Activated CD8-positive, alpha-beta T cell treated with anti-CD3 and anti-CD28 coated beads, Interleukin-2, amount 10 ng/mL, durations not matched to agents 7 days and 5 days (primary cell): Measurements from ENCODE around the gene SLC2A4. TPM values are rescaled to one million over a fixed set of nuclear protein-coding genes. Genes with fewer than 3 reads are reported as not detected.
A peak's percentile ranks its signal among the peaks of the same experiment; 100 is the strongest.

Experiments
- ATAC-seq: fragments of 150-1000 bp; cut with Tn5 transposase; one replicate; pipeline ENCODE4 v1.10.0; 2021; ENCODE audit warnings: moderate library complexity
- CTCF ChIA-PET: fragments of 350-600 bp; sonication (Branson Sonifier 250); formaldehyde crosslinking; loops from one replicate; lab custom pipeline; 2021; ENCODE audit warnings: antibody characterized with exemption; lab: Charles Lee
- POLR2A ChIA-PET: fragments of 350-600 bp; sonication (Branson Sonifier 250); formaldehyde crosslinking; loops from one replicate; lab custom pipeline; 2021; ENCODE audit warnings: antibody characterized with exemption; lab: Charles Lee
- DNase-seq: peaks from one replicate; pipeline ENCODE4 v3.0.0-alpha.2; 2020
- H3K27ac Mint-ChIP-seq: one replicate; pipeline ENCODE4 v1.8.0; 2021; ENCODE audit warnings: mild to moderate bottlenecking, mixed read lengths
- H3K27me3 Mint-ChIP-seq: one replicate; pipeline ENCODE4 v1.8.0; 2021; ENCODE audit warnings: low read depth, mixed read lengths
- H3K36me3 Mint-ChIP-seq: one replicate; pipeline ENCODE4 v1.8.0; 2021; ENCODE audit warnings: low read depth, mixed read lengths
- H3K4me1 Mint-ChIP-seq: one replicate; pipeline ENCODE4 v1.8.0; 2021; ENCODE audit warnings: low read depth, mixed read lengths
- H3K4me3 Mint-ChIP-seq: one replicate; pipeline ENCODE4 v1.8.0; 2021; ENCODE audit warnings: mild to moderate bottlenecking, mixed read lengths
- H3K9me3 Mint-ChIP-seq: one replicate; pipeline ENCODE4 v1.8.0; 2022; ENCODE audit warnings: mixed read lengths; ENCODE audit not compliant: insufficient read depth
- total RNA-seq, 2 experiments: library from RNA; stranded (reverse); gene quantifications; one replicate each; pipeline ENCODE4 v1.2.3, GENCODE V29; 2021

The SLC2A4 gene
- total RNA-seq, 2 experiments from 2014 or later = not detected

DNA sequence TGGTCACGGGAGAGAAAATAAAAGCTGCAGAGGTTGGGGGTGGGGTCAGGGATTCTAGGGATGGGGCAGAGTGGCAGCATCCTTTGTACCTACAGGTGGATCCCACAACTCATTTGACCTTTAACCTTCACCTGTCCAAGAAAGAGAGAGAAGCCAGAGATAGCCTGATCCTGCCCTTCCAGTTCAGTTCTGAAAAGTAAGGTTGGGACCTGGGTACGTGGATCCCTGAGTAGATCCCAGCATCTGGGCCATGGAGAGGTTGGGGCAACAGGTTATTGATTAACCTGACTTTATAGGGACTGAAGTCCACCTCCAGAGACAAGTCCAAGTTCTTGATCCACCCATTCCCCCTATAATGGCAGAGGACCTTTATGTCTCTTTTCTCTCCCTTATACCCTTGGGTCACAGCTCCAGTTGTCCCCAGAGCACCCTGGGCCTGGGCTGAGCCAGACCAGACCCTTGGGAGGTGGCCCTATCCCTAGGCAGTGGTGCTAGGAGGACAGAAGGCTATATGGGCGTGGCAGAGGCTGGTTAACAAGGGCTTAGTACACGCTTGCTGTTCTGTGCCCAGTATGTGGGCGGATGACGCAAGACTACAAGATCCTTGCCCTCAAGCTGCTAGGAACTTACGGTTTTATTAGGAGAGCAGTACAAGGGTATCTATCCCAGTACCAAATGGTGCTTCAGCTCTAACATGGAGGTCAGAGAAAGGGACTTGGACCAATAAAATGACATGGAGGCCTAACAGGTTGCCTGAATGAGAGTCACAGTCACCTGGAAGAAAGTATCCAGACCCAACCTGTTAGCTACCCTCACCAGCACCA, 22.6 kb upstream of the SLC2A4 start:
- DNase-seq (no peak), ATAC-seq (no peak)
- ChIA-PET POLR2A (no interaction called here), CTCF (interaction anchor here (0.7 to 1.3 kb wide), 2 partner anchors 38 to 330 kb away, joined by 3 to 4 read pairs; no protein-coding TSS in a partner anchor)
- Mint-ChIP-seq H3K9me3 (no peaks in the 10 kb centered on the region), H3K27ac (no peak overlapping the region), H3K36me3 (peaks cover 30% of the 10 kb centered on the region), H3K27me3 (peaks cover 20% of the 10 kb centered on the region), H3K4me3 (no peak overlapping the region), H3K4me1 (peaks cover 41% of the 10 kb centered on the region)

DNA sequence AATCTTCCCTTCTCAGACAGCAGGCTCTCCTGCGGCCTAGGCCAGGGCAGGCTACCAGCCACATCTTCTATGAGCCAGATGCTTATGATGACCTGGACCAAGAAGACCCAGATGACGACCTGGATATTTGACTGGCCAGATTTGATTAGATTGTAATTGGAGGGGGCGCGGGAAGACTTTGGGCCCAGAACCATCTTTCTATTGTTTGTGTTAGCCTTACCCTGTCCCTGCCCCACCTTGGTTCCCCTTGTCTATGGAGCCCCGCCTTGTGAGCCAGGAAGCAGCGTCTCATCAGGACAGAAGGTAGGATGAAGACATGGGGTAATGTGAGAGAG, 22.0 kb upstream of the SLC2A4 start:
- ChIA-PET CTCF (interaction anchor here (1.3 kb wide), 1 partner anchor 37 kb away, joined by 4 read pairs; no protein-coding TSS in a partner anchor), POLR2A (no interaction called here)
- Mint-ChIP-seq H3K9me3 (no peaks in the 10 kb centered on the region), H3K4me1 (peaks cover 37% of the 10 kb centered on the region), H3K27ac (no peak overlapping the region), H3K4me3 (no peak overlapping the region), H3K27me3 (peaks cover 23% of the 10 kb centered on the region), H3K36me3 (peaks cover 25% of the 10 kb centered on the region)
- DNase-seq (no peak), ATAC-seq (no peak)

DNA sequence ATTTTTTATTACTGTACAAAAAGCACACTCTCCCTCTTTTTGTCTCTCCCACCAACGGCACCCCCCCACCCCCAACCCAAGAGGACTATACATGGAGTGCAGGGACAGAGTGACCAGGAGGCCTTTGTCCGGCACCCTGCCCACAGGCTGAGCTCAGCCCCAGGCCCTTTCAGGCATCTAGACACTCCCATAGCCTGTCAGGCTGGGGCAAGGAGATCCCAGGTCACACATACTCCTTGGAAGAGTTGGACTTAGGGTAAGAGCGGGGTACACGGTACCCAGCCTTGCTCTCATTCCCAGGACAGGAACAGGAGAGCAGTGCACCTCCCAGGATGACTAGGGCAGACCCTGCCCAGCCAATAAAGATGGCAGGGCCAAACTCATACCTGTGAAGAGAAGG, 21.4 kb upstream of the SLC2A4 start:
- peaks cover 24% of the 10 kb centered on the region for H3K27me3 Mint-ChIP-seq
- no peaks in the 10 kb centered on the region for H3K9me3 Mint-ChIP-seq
- H3K4me1 Mint-ChIP-seq = peaks cover 33% of the 10 kb centered on the region
- DNase-seq (no peak), ATAC-seq (no peak)
- H3K36me3 Mint-ChIP-seq = peaks cover 20% of the 10 kb centered on the region
- ChIA-PET CTCF (interaction anchor here (1.3 kb wide), 1 partner anchor 37 kb away, joined by 4 read pairs; no protein-coding TSS in a partner anchor), POLR2A (interaction anchor here (0.7 kb wide), 2 partner anchors 17 to 265 kb away, joined by 3 read pairs; no protein-coding TSS in a partner anchor)
- no peak overlapping the region for H3K27ac Mint-ChIP-seq
- H3K4me3 Mint-ChIP-seq = no peak overlapping the region

DNA sequence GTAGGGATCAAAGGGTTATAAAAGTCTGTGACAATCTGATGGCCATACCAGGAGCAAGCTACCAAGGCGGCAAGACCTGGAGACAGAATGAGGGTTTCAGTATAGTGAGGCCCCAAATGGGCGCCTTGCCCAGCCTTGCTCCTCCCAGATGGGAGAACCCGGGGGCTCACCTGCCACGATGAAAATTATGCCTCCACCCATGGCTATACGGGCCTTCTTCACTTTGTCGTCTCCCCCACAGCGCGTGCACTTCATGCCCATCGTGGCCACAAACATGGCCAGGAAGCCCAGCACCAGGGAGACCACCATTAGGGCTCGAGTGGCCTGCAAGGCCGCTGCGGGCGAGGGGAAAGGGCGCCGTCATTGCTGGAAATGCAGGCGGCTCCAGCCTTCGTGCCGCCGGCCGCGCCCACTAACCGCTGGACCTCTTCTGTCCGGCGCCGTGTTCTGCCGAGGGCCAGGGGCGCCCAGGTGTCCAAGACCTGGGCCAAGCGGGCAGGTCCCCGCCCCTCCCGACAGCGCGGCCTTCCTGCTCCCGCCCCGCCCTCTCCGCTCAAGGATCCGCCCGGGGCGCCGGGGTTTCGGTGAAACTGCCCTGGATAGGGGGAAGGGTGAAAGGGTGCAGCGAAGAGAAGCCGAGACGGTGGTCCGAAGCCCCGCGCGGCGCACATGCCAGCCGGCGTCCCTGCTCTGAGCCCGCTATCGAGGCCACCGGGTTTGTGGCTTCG, 20.7 kb upstream of the SLC2A4 start:
- no peak overlapping the region for H3K27ac Mint-ChIP-seq
- CTCF ChIA-PET = interaction anchor here (0.6 to 1.3 kb wide), 2 partner anchors 36 to 354 kb away, joined by 3 to 4 read pairs; no protein-coding TSS in a partner anchor
- DNase-seq = peak; percentile 47

DNA sequence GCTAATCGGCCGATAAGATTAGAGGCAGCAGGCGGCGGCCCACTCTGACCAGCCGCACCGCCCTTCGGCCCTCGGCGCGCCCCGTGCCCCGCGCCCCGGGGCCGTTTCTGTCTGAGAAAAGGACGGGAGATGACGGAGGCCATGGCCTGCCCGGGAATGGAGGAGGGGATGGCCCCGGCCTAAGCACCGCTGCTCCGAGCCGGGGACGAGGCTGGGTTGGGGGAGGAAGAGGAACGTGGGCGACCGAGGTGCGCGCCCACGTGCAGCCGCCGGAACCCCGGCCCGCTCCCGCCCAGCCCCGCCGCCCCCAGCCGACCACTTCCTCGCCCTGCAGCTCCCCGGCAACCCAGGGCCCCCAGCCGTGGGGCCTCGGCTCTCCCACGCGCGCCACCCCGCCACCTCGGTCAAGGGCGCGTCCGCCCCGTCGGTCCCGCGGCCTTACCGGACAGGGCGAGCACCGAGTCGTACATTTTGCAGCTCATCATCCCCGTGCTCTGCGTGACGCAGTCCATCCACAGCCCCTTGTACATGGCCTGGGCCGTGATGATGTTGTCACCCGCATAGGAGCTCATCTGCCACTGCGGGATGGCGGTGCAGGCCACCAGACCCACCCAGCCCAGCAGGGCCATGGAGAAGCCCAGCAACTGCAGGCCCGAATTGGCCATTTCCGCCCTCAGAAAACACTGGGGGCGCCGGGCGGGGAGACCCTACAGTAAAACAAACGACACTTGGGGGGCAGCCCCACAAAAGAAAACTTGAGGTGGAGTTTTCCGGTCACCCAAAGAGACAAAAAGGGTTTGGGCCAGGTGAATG, 19.9 kb upstream of the SLC2A4 start:
- DNase-seq = peak; percentile 31
- ATAC-seq = peak; percentile 42
- peak overlapping the region; percentile 63 for H3K4me3 Mint-ChIP-seq
- ChIA-PET POLR2A (interaction anchor here (1.0 kb wide), 1 partner anchor 41 kb away, joined by 3 read pairs; the partner anchor contains the start of genes ACADVL and DLG4), CTCF (interaction anchor here (0.6 kb wide), 1 partner anchor 354 kb away, joined by 3 read pairs; no protein-coding TSS in a partner anchor)
- peak overlapping the region; percentile 61 for H3K27ac Mint-ChIP-seq
- no peaks in the 10 kb centered on the region for H3K9me3 Mint-ChIP-seq
- peaks cover 29% of the 10 kb centered on the region for H3K4me1 Mint-ChIP-seq
- H3K27me3 Mint-ChIP-seq = peaks cover 24% of the 10 kb centered on the region
- H3K36me3 Mint-ChIP-seq = peaks cover 16% of the 10 kb centered on the region

More for the DNA sequence above, 20.7 kb upstream of the SLC2A4 start:
- Mint-ChIP-seq H3K9me3 (no peaks in the 10 kb centered on the region), H3K36me3 (peaks cover 20% of the 10 kb centered on the region), H3K4me1 (peaks cover 33% of the 10 kb centered on the region), H3K4me3 (peak overlapping the region; percentile 52), H3K27me3 (peaks cover 24% of the 10 kb centered on the region)
- peak; percentile 62 for ATAC-seq
- POLR2A ChIA-PET = interaction anchor here (0.7 to 1.0 kb wide), 3 partner anchors 17 to 265 kb away, joined by 3 read pairs; partner anchors contain the start of genes ACADVL and DLG4

DNA sequence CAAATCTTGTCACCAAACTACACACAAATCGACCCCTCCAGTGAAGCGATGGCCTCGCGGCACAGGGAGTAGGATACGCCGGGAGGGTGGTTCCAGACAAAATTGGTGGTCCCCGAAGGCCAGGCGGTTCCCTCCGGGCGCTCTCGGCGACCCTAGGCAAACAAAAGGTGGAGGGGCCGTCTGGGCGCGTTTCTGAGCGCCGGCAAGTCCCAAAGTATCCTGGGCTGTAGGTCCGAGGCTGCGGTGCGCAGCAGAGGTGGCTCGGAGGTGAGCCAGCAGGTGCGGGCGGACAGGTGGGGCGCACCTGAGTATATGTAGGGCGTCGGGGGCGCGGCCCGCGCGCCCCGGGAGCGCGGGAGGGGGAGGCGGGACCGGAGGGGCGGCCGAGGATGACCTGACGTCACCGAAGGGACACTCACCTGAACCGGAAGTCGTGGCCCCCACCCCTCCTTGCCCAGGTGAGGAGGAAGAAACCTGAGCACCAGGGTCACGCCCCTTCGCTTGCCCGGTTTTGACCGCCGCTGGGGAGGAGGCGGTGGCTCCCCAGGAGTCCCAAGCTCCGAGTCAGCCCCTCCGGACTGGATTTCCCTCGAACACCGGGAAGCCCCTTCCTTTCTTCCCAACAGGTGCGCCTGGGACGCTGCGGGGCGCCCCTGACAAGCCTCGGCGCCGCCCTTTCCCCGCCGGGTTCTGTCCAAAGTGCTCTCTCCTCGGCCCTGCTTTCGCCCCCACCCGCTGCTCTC, 19.2 kb upstream of the SLC2A4 start, which contains the start of gene CLDN7:
Gene CLDN7, minus strand, starts transcription at position 287 of the 743 bp plus-strand sequence. CDS start 435 bp downstream, outside the sequence.
- peak within 1 kb of the TSS; percentile 63 for H3K4me3 Mint-ChIP-seq
- no peak for DNase-seq
- H3K36me3 Mint-ChIP-seq = peaks cover 12% of the 10 kb centered on the region
- ChIA-PET POLR2A (interaction anchor here (1.0 kb wide), 1 partner anchor 42 kb away, joined by 3 read pairs; the partner anchor contains the start of genes ACADVL and DLG4), CTCF (no interaction called here)
- no peak for ATAC-seq
- H3K9me3 Mint-ChIP-seq = no peaks in the 10 kb centered on the region
- peak within 1 kb of the TSS; percentile 77 for H3K27ac Mint-ChIP-seq
- peaks cover 27% of the 10 kb centered on the region for H3K27me3 Mint-ChIP-seq
- peaks cover 26% of the 10 kb centered on the region for H3K4me1 Mint-ChIP-seq

DNA sequence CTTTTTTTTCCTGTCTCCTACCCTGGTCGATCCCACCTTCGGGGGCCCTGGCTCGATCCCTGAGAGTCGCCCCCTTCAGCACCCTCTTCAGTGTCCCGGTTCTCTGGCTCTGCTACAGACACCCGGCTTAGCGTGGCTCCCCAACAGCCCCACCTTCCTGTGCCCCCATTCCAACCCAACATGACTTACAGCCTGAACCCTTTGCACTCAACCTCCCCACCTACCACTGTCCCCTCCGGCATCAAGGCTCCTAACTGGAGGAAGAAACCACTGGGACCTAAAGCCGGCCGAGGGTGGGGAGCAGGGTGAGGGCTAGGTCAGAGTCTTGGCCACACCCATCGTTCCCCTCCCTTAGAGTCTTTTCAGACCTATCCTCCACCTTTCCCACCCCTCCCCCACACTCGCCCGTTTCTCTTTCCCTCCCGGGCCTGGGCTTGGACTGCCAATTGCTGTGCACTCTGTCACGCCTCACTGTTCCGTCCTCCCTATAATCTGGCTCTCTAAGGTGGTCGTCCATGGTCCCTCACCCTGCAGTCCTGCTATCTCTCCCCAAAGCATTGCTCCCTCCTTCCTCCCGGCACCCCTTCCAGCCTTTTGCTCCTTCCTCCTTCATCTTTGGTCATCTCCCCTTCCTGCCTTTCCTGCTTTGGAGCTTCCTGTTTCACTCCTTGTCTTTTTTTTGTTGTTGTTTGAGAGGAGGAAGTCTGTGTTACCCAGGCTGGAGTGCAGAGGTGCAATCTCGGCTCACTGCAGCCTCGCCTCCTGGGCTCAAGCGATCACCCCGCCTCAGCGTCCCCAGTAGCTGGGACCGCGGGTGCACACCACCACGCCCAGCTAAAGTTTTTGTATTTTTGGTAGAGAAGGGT, 18.4 kb upstream of the SLC2A4 start:
- POLR2A ChIA-PET = interaction anchor here (0.6 kb wide), 2 partner anchors 50 to 221 kb away, joined by 3 to 5 read pairs; no protein-coding TSS in a partner anchor
- Mint-ChIP-seq H3K27ac (peak overlapping the region; percentile 77), H3K4me3 (peak overlapping the region; percentile 54), H3K27me3 (peaks cover 27% of the 10 kb centered on the region), H3K36me3 (peaks cover 12% of the 10 kb centered on the region), H3K4me1 (peaks cover 26% of the 10 kb centered on the region), H3K9me3 (no peaks in the 10 kb centered on the region)
- DNase-seq = peak; percentile 46
- CTCF ChIA-PET = interaction anchor here (1.6 kb wide), 1 partner anchor 34 kb away, joined by 4 read pairs; no protein-coding TSS in a partner anchor
- ATAC-seq = peak; percentile 16

DNA sequence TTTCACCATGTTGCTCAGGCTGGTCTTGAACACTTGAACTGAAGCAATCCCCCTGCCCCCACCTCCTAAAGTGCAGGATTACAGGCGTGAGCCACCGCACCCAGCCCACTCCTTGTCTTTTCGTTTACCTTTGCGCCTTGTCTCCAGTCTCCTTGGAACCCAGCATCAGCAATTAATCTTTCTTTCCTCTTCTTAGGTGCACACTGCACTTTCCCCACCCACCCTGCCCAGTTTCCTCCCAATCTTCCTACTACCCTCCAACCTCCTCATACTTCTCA, 17.8 kb upstream of the SLC2A4 start:
- ChIA-PET POLR2A (interaction anchor here (0.6 kb wide), 1 partner anchor 49 kb away, joined by 3 read pairs; no protein-coding TSS in a partner anchor), CTCF (interaction anchor here (1.6 kb wide), 1 partner anchor 33 kb away, joined by 4 read pairs; no protein-coding TSS in a partner anchor)
- peaks cover 8% of the 10 kb centered on the region for H3K36me3 Mint-ChIP-seq
- H3K27me3 Mint-ChIP-seq = peaks cover 29% of the 10 kb centered on the region
- no peaks in the 10 kb centered on the region for H3K9me3 Mint-ChIP-seq
- H3K4me3 Mint-ChIP-seq = no peak overlapping the region
- H3K27ac Mint-ChIP-seq = no peak overlapping the region
- peaks cover 26% of the 10 kb centered on the region for H3K4me1 Mint-ChIP-seq
- ATAC-seq = no peak
- DNase-seq = no peak

DNA sequence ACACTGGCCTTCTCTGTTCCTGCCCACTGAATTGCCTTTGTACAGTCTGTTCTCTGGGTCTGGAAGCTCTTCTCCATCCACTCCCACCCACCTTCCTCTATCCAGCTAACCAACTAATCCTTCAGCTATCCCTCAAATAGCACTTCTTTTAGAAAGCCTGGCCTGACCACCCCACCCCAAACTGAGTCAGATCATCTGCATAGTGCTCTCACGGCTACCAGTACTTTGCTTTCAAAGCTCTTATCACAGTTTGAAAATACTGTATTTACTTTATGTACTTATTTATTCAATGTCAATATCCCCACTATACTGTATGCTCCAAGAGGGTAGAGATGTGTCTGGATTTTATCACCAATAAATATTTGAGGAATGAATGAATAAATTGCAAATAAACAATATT, 14.7 kb upstream of the SLC2A4 start:
- H3K27me3 Mint-ChIP-seq = peaks cover 31% of the 10 kb centered on the region
- H3K4me3 Mint-ChIP-seq = no peak overlapping the region
- ATAC-seq (no peak), DNase-seq (no peak)
- no peaks in the 10 kb centered on the region for H3K36me3 Mint-ChIP-seq
- H3K27ac Mint-ChIP-seq = no peak overlapping the region
- H3K9me3 Mint-ChIP-seq = no peaks in the 10 kb centered on the region
- CTCF ChIA-PET = interaction anchor here (0.6 to 2.8 kb wide), 6 partner anchors 15 to 421 kb away, joined by 3 to 18 read pairs (median 3); partner anchors contain the start of genes NEURL4, SLC2A4 and TP53
- POLR2A ChIA-PET = interaction anchor here (0.6 to 1.2 kb wide), 2 partner anchors 28 to 169 kb away, joined by 3 read pairs; partner anchors contain the start of gene PHF23
- peaks cover 20% of the 10 kb centered on the region for H3K4me1 Mint-ChIP-seq
